NCI-H2081 treated with DMSO at 0.1 percent for 48 hours (cell line): ENCODE measurements around the gene XYLT1.

Source experiments
- DNase-seq: peaks from one replicate; lab custom pipeline; 2025; lab: John Stamatoyannopoulos, UW

The XYLT1 gene

GRCh38 chr16:17228048-17228707 is 242.6 kb downstream of the XYLT1 start:
- DNase-seq, result no peak

DNA sequence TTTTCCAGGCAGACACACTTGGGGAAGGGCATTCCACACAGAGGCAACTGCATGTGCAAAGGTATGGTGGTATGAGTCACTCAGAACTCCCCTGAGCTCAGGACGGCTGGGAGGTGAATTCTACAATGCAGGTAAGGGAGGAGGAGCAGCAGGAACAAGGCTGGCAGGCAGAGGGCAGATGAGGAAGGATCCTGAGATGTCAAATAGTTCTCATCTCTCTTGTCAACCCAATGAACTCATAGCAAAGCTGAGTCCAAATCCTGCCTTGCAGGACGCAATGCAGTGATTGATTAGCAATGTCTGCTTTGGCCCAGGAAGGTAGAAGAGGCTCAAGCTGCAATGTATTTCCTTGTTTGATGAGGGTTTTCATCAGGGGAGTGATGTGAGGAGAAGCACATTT is 243.5 kb downstream of the XYLT1 start:
- DNase-seq, result no peak

DNA sequence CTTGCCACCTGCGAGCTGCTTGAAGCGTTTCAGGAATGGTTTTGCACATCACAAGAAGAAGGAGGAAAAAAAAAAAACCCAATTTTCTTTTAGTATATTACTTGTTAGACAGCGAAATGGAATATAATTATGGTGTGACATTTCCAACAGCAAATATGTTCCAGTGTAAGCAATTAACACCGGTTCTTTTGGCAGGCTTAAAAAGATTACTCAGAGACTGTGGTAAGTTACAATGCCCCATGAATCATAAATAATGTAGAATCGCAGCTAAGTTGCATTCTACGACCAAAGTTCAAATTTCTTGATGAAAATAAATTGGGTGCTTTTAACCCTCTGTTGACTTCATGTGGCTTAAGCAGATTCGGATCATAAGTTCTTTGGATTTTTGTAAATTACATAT is 245.2 kb downstream of the XYLT1 start:
- no peak for DNase-seq

DNA sequence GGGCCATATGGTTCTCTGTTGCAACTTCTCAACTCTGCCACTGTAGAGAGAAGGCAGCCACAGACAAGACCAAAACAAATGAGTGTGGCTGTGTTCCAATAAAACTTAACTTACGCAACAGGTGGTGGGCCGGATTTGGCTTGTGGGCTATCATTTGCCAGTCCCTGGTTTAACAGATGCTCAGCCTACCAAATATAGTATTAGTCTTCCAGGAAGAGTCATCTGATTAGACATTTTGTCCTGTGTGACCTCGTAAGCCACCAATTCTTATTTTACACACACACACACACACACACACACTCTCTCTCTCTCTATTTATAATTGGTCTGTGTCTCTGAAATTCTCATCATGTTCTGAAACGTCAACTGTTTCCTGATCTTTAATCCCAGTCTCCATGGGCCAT is 245.9 kb downstream of the XYLT1 start:
- no peak for DNase-seq

DNA sequence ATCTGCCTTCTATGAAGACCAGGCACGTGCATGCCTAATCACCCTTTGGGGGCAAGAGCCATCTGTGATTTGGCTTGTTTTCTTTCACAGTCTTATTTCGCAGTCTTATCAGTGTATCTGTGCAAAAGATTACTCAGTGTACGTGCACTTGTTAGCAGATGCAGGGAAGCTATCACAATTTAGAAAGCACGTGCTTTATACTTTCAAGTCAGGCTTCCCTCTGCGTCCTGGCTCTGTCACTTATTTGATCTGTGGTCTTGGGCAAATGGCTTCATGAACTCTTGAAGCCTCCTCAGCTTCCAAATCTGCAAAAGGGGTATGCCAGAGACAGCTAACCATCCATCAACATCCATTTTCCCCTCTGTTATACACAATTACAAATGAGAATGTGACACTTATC is 246.4 kb downstream of the XYLT1 start:
- no peak for DNase-seq

DNA sequence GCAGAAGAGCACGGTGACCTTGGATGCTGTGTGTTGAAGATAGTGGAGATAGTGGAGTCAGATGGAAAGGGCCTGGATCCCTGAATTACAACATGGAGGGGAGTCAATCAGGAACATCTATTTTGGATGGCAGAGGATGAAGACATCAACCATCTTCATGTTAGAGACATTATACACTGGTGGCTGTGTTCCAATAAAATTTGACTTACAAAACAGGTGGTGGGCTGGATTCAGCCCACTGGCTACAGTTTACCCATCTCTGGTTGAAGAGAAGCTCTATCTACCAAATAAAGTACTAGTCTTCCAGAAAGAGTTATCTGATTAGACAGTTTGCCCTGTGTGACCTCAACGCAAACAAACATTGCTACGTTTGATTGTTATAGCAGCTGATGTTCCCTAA is 247.2 kb downstream of the XYLT1 start:
- DNase-seq, result no peak

GRCh38 chr16:17222871-17223401 is 247.8 kb downstream of the XYLT1 start:
- DNase-seq, result no peak

DNA sequence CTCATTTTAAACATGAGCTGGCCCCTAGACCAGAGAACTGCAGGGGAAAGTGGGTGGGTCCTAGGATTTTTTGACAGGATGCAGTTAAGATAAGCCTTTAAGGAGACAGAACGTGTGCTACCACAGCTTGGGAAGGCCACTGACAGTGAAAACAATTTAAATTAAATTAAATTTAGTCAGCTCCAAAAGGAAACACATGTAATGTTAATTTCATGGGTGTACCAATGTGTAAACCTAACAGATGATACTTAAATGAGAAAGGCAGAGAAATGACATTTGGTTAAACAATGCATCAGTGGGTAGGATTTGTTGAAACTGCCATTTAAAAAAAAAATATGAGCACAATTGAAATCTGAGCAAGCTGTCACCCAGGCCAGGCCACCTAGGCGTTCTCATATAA is 250.8 kb downstream of the XYLT1 start:
- no peak for DNase-seq

DNA sequence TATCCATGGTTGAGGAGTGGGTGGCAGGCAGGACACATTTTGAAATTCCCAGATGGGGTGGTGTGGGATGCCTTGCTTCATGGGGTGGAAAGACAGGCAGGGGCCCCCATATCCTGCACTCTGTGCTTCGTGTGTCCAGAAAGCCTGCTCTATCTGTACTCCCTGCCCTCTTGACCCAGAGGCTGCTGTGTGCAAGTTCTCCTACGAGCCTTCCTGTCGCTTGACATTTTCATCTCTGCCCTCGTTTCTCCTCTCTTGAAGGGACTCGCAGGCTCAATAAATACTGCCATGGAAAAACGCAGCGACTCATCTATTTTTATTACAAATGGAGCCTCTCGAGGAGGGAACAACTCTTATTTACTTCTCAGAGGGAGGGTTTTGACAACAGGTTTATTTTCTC is 254.8 kb downstream of the XYLT1 start:
- DNase-seq, result no peak

- no peak for DNase-seq
These were observed 255.5 kb downstream of the XYLT1 start for GRCh38 chr16:17215306-17215705.

DNA sequence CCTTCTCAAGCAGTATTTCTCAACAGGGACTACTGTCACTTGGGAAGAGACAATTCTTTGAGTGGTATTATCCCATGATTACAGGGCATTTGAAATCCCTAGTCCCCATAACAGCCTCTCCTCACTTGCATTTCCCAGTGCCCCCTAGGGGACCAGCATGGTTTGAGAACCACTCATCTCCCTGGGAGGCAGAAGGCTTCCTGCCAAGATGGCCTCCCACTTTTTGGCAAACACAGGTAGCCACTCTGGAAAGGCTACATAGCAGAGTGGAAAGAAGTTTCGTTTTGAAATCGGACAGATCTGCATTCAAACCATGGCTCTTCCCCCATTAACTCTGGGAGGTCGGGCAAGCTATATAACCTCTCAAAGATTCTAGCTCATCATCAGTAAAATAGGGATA is 256.8 kb downstream of the XYLT1 start:
- DNase-seq, result no peak

- DNase-seq, result no peak
These were observed 257.7 kb downstream of the XYLT1 start for GRCh38 chr16:17213025-17213424.

GRCh38 chr16:17212606-17213005 is 258.2 kb downstream of the XYLT1 start:
- DNase-seq, result no peak

DNA sequence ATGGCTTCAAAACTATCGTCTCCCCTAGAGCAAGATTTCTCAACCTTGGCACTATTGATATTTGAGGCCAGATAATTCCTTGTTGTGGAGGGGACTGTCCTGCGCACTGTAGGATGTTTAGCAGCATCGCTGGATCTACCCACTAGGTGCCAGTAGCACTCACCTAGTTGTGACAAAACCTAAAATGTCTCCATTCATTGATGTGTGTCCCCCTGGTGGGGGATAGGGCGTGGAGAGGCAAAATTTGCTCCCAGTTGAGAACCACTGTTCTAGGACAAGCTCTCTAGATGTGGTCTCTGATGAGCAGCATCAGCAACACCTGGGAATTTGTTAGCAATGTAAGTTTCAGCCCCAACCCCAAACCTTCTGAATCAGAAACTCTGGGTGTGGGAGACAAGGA is 259.0 kb downstream of the XYLT1 start:
- DNase-seq, result no peak

GRCh38 chr16:17206712-17207111 is 264.0 kb downstream of the XYLT1 start:
- DNase-seq, result no peak

DNA sequence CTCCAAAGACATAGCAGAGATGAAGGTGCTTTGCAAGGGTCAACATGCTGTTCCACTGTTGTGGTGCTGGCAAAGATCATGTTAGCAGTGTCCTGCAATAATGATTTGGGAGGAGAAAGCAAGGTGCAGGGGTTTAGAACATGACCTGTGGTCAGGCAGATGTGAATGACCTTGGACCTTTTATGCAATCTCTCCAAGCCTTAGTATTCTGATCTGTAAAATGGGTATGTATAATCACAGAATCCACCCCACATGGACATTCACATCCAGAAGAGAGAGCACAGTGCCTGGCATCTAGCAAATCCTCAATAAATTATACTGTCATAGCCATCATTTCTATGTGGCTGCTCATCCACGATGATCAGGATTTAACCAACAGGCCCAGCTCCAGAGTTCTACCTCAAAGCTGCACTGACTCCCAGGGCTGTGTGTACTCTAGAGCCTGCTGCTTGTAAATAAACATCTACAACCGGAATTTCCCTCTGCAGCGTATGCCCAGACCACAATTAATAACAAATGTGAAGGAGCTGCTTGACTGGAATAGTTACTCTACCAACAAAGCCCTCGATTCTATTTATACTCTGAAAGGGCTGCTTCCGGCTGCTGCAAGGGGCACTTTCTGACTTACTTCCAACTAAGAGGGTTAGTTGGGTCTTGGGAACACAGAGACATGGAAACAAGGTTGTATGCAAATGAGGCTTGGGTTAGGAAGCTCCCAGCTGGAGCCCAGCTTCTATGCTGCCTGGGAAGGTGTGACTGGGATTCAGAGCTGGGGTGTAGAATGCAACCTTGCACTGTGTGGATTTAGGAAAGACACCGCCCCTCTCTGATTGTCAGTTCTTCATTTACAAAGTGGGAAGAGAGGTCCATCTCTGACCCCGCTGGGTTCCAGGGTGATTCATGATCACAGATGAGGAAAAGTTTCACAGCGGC is 265.2 kb downstream of the XYLT1 start:
- DNase-seq, result no peak

DNA sequence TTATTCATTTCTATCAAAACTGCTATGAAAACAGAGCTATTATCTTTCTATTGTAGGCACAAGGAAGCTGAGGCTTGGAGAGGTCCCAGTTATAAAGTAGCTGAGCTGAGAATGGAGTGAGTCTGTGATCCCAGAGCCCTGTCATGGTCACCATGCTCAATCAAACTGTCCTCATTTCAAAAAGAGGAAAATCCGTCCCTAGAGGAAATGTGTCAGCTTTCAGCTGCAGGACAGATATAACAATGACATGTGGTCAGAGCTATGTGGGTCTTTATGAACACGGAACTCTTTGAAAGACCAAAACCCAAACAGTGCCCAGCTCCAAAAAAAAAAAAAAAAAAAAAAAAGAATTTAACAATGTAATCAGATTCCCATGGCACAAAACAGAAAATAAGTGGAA is 266.1 kb downstream of the XYLT1 start:
- DNase-seq, result no peak

- DNase-seq, result no peak
These were observed 266.6 kb downstream of the XYLT1 start for GRCh38 chr16:17204206-17204605.

- no peak for DNase-seq
These were observed 267.3 kb downstream of the XYLT1 start for GRCh38 chr16:17203424-17203823.

DNA sequence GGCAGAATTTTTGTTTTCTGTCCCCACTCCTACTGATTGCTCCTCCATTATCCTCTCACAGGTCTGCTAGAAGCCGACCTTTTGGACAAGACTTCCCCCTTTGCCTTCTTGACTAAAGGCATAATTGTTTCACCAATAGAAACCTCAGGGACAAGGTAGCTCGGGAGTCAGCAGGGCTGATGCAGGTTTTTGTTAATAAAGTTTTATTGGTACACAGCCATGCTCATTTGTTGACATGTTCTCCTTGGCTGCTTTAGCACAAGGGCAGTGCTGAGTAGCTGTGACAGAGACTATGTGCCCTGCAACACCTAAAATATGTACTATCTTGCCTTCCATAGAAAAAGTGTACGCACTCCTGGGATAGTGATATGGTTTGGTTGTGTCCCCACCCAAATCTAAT is 271.6 kb downstream of the XYLT1 start:
- no peak for DNase-seq

GRCh38 chr16:17196526-17196925 is 274.2 kb downstream of the XYLT1 start:
- no peak for DNase-seq

DNA sequence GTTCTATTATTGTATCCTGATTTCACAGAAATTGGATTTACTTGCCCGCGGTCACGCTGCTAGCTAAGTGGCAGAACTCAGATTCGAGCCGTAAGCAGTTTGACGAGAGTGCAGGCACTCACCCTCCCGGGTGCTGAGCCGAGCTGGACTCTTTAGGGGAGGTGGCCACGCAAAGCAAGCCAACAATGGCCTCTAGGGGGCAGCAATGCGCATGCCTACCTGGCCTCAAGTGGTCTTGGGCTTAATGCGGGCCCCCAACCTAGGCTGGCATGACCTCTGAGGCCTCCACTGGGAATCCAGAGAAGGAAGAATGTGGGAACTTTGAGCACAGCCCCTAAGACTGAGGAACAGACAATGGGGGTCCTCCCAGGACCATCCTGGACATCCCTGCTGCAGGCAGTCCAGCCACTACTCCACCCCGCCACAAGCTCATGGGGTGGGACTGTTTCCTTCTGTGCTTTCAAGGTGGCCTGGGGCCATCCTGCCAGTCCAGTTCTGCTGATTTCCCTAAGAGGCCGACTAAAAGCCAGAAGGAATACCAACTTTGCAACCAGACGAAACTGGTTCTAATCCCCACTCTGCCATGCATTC is 276.5 kb downstream of the XYLT1 start:
- no peak for DNase-seq

- no peak for DNase-seq
These were observed 277.1 kb downstream of the XYLT1 start for GRCh38 chr16:17193566-17194100.
